ENCODE measurements around the gene CYBB. TPM values are rescaled to one million over a fixed set of nuclear protein-coding genes. Genes with fewer than 3 reads are reported as not detected.

Gene CYBB
- total and polyA plus RNA-seq, 8 donors: 12.5 to 255 (median 16.8) TPM

DNA sequence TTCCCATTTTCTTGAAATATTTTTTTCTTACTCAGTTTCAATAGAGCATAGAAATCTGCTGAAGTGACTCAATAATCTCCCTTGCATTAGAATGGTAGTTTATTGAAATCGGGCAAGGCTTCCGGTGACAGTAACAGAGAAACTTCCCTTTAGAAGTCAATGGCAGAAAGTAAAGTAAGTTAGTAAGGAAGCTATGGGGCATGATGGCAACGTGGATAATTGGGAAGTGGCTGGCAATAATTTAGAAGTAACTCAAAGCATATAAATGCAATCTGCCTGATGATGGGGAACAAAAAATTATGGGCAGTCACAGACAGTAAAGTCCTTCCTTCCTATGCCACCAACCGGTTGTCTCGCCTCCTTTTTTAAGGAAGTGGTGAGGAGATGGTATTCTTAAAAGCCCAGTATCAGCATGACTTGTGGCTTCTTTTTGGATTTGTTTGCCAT lies 7.6 kb downstream of the CYBB start:
- DNase-seq (no peak), ATAC-seq (peak; percentile 39)
- H3K4me1 ChIP-seq: peaks cover 0 to 9% of the 10 kb centered on the region in 2 donors
- H3K4me3 ChIP-seq: no peak overlapping the region
- no peaks in the 10 kb centered on the region for H3K9me3 ChIP-seq
- no peaks in the 10 kb centered on the region for H3K27me3 ChIP-seq
- H3K27ac ChIP-seq: peak overlapping the region in 1 of 2 donors; percentile 88
- intact Hi-C loops (cut with DNase I): no loop called here
- no peaks in the 10 kb centered on the region for H3K36me3 ChIP-seq
- TF ChIP-seq CTCF (IDR thresholded peaks at IDR 0.05): no peak

- peaks cover 0 to 8% of the 10 kb centered on the region in 2 donors for H3K36me3 ChIP-seq
- no peak for ATAC-seq
- H3K4me3 ChIP-seq: no peak overlapping the region
Observed at GRCh38 chrX:37796310-37796709, 16.5 kb downstream of the CYBB start.

GRCh38 chrX:37796805-37797204 lies 16.9 kb downstream of the CYBB start:
- intact Hi-C loops (cut with DNase I): no loop called here
- no peak overlapping the region for H3K4me3 ChIP-seq
- peak in 1 of 4 donors; percentile 49 for DNase-seq
- H3K4me1 ChIP-seq: peaks cover 0 to 33% of the 10 kb centered on the region in 2 donors
- H3K27ac ChIP-seq: peak overlapping the region in 1 of 2 donors; percentile 77
- peak; percentile 57 for ATAC-seq
- peaks cover 0 to 8% of the 10 kb centered on the region in 2 donors for H3K36me3 ChIP-seq
- H3K9me3 ChIP-seq: no peaks in the 10 kb centered on the region
- TF ChIP-seq CTCF (IDR thresholded peaks at IDR 0.05): no peak
- H3K27me3 ChIP-seq: peaks cover 0 to 2% of the 10 kb centered on the region in 2 donors

More at GRCh38 chrX:37796310-37796709, 16.5 kb downstream of the CYBB start:
- peaks cover 0 to 2% of the 10 kb centered on the region in 2 donors for H3K27me3 ChIP-seq
- no peak for DNase-seq
- H3K9me3 ChIP-seq: no peaks in the 10 kb centered on the region
- TF ChIP-seq CTCF (IDR thresholded peaks at IDR 0.05): no peak
- peaks cover 0 to 33% of the 10 kb centered on the region in 2 donors for H3K4me1 ChIP-seq
- H3K27ac ChIP-seq: peak overlapping the region in 1 of 2 donors; percentile 61
- intact Hi-C loops (cut with DNase I): no loop called here

DNA sequence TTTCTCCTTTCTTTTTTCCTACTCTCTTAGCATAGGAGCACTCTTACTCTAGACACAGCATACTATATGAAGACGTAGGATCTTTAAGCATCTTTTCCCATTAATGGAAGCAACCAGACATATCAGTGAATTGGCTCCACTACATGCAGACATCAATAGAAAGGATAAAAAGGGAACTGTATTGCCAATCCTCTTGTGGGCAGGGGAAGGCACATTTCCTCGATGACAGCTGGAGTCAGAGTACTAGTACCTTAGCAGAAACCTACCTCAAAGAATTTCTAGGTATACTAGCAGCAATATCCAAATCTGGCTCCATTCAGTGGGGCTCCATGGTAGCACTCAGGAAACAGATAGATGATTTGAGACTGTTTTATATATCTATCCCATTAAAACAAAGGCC lies 20.1 kb downstream of the CYBB start:
- ATAC-seq (no peak), DNase-seq (no peak)
- intact Hi-C loops (cut with DNase I): no loop called here
- H3K4me3 ChIP-seq: no peak overlapping the region
- peak overlapping the region in 1 of 2 donors; percentile 68 for H3K27ac ChIP-seq
- peaks cover 0 to 2% of the 10 kb centered on the region in 2 donors for H3K27me3 ChIP-seq
- H3K4me1 ChIP-seq: peaks cover 0 to 25% of the 10 kb centered on the region in 2 donors
- H3K9me3 ChIP-seq: no peaks in the 10 kb centered on the region
- no peak for TF ChIP-seq CTCF (IDR thresholded peaks at IDR 0.05)
- H3K36me3 ChIP-seq: peaks cover 0 to 14% of the 10 kb centered on the region in 2 donors

GRCh38 chrX:37800717-37801116 lies 20.9 kb downstream of the CYBB start:
- H3K27me3 ChIP-seq: peaks cover 0 to 2% of the 10 kb centered on the region in 2 donors
- peak overlapping the region in 1 of 2 donors; percentile 68 for H3K27ac ChIP-seq
- peaks cover 0 to 21% of the 10 kb centered on the region in 2 donors for H3K4me1 ChIP-seq
- DNase-seq (no peak), ATAC-seq (peak; percentile 34)
- H3K9me3 ChIP-seq: no peaks in the 10 kb centered on the region
- intact Hi-C loops (cut with DNase I): no loop called here
- TF ChIP-seq CTCF (IDR thresholded peaks at IDR 0.05): no peak
- H3K36me3 ChIP-seq: peaks cover 0 to 16% of the 10 kb centered on the region in 2 donors
- H3K4me3 ChIP-seq: no peak overlapping the region

Data from left lung (tissue), 10 donors.